Cardiac fibroblast (primary cell): Measurements from ENCODE around the gene RNF130.
A peak's percentile ranks its signal among the peaks of the same experiment; 100 is the strongest.

ENCODE experiments used
- DNase-seq, 2 donors: peaks; one replicate each; pipeline versions ENCODE4 v3.0.0 to v3.0.0-alpha.2; 2010; ENCODE audit warnings: low read depth in 2 of 2
- H3K4me3 ChIP-seq, 2 donors: replicated peaks in 1 of 2; 1 replicate in 1 of 2; 2 replicates in 1 of 2; pipeline ENCODE4 v1.5.1; 2011; ENCODE audit warnings: low read depth in 2 of 2, low read length in 2 of 2, mild to moderate bottlenecking in 2 of 2, moderate library complexity in 1 of 2
- CTCF ChIP-seq: IDR thresholded peaks from one replicate; pipeline ENCODE4 v1.5.1; 2011; ENCODE audit warnings: low read depth, mild to moderate bottlenecking, low read length, inconsistent platforms

RNF130 gene

DNA sequence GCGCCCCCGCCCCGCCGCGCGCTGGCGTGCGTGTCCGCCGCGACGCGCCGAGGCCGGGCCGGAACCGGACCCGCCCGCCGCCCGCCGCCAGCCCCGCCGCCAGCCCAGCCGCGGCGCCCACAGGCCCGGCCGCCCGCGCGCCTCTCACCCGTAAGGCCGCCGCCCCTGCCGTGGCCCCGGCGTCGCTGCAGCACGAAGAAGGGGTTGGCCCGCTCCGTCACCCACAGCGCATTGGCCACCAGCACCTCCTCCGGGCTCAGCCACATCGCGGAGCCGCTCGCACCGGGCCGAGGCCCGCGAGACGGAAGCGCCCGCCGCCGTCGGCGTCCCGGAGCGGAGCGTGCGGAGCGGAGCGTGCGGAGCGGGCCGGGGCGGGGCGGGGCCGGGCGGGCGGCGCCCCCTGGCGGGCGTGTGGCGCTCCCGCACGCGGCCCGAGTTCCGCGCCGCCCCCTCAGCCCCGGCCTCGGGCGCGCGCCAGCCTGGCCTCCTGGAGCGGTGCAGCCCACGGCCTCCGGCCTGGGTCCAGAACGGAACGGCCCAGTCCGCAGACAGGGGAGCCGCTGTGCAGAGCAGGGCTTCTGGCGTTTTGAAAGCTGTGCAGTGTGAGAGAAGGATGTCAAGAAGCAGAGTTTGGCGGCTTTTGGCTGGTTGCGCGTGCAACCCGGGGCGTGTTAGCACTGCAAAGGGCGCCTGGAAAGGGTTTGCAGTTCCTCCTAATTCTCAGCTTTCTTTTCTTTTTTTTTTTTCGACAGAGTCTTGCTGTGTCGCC lies 163.8 kb downstream of the RNF130 start, which contains the start of gene TBC1D9B:
Gene TBC1D9B, minus strand, starts transcription at position 342 of the 769 bp plus-strand sequence. Its CDS starts 76 bp downstream, at position 266.
- DNase-seq, result peak; percentile 62 to 76
- peak; percentile 11 for TF ChIP-seq CTCF
- H3K4me3 ChIP-seq, result peak within 1 kb of the TSS; percentile 69 to 81

DNA sequence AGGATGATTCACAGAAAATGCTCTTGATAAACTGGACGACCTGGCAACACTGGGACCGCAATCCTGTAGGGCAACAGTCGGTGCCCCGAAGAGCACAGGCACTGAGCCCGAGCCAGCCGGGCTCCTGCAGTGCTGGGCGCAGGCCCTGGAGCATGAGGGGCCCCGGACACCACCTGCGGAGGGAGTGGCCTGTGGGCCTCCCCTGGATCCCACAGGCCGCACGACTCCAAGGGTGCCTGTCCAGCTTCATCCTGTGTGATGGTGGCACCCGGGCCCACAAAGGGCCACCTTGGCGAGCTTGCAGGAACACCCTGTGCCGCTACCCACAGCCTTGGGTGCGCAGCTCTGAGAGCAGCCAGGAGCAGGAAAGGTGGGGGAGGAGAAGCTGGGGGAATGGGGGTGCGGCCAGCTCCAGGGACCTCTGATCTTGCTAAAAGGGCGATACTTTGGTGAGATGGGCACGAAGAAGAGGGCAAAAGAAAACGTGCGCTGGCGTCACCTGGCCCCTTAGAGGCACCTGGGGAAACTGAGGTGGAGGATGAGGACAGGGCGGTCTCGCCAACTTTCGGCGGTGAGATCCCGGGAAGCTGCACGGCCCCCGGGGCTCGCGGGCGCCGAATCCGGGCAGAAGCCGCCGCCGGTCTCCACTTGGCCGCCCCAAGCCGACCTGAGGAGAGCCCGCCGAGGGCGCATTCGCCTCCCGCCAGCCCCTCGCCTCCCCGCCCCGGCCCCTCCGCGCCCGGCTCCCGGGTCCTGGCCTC lies 164.6 kb downstream of the RNF130 start:
- peak; percentile 23 to 26 for DNase-seq
- TF ChIP-seq CTCF, result no peak
- H3K4me3 ChIP-seq, result peak overlapping the region; percentile 69 to 81

GRCh38 chr5:179906294-179906794 lies 165.2 kb downstream of the RNF130 start:
- no peak for TF ChIP-seq CTCF
- H3K4me3 ChIP-seq, result peak overlapping the region; percentile 69 to 81
- DNase-seq, result peak; percentile 4 to 13

GRCh38 chr5:179905161-179905560 lies 166.4 kb downstream of the RNF130 start:
- no peak overlapping the region for H3K4me3 ChIP-seq
- no peak for DNase-seq
- no peak for TF ChIP-seq CTCF
